H1 (cell line): ENCODE data around the gene HS3ST6. TPM values are rescaled to one million over a fixed set of nuclear protein-coding genes. Genes with fewer than 3 reads are reported as not detected.

Source experiments
- CTCF ChIA-PET: fragments of 300-600 bp; sonication (Branson Sonifier 250); formaldehyde crosslinking; loops from one replicate; lab custom pipeline; 2021; ENCODE audit not compliant: partially characterized antibody; lab: Charles Lee
- POLR2A ChIA-PET: fragments of 300-600 bp; sonication (Branson Sonifier 250); formaldehyde crosslinking; loops from one replicate; lab custom pipeline; 2021; ENCODE audit warnings: inconsistent platforms; ENCODE audit not compliant: partially characterized antibody; lab: Charles Lee
- DNase-seq, 2 experiments: peaks; one replicate each; pipeline versions ENCODE4 v3.0.0 to v3.0.0-alpha.2; 2010 to 2022; ENCODE audit warnings: low spot score in 2 of 2, low read depth in 1 of 2, mixed read lengths in 1 of 2
- FAIRE-seq: peaks from 2 replicates; lab custom pipeline; 2011; peaks lifted over from hg19 to GRCh38; lab: Jason Lieb, UNC
- H2AFZ ChIP-seq: 2 replicates; pipeline ENCODE4 v1.8.1; 2012; ENCODE audit warnings: low read length, inconsistent platforms
- H2AK5ac ChIP-seq: 2 replicates; pipeline ENCODE4 v1.6.1; 2013; ENCODE audit warnings: low read depth, low read length
- H2BK120ac ChIP-seq: replicated peaks from 2 replicates; pipeline ENCODE3; 2013; ENCODE audit warnings: low read depth, low read length, inconsistent platforms
- H2BK12ac ChIP-seq: 2 replicates; pipeline ENCODE4 v1.6.1; 2013; ENCODE audit warnings: low read depth, low read length
- H2BK15ac ChIP-seq: 2 replicates; pipeline ENCODE4 v1.6.1; 2013; ENCODE audit warnings: low read length
- H2BK20ac ChIP-seq: 2 replicates; pipeline ENCODE4 v1.6.1; 2013; ENCODE audit warnings: low read length
- H2BK5ac ChIP-seq: 2 replicates; pipeline ENCODE4 v1.6.1; 2013; ENCODE audit warnings: low read depth, low read length
- H3K14ac ChIP-seq: 2 replicates; pipeline ENCODE4 v1.6.1; 2013; ENCODE audit warnings: inconsistent platforms; ENCODE audit not compliant: insufficient read length
- H3K18ac ChIP-seq: 2 replicates; pipeline ENCODE4 v1.6.1; 2013; ENCODE audit warnings: low read length; ENCODE audit errors: extremely low read depth
- H3K23ac ChIP-seq: 2 replicates; pipeline ENCODE4 v1.6.1; 2013; ENCODE audit warnings: inconsistent platforms; ENCODE audit not compliant: insufficient read length
- H3K23me2 ChIP-seq: 2 replicates; pipeline ENCODE4 v1.6.1; 2013; ENCODE audit warnings: low read depth, low read length
- H3K27ac ChIP-seq: 2 replicates; pipeline ENCODE4 v1.6.1; 2011; ENCODE audit warnings: low read depth, low read length, inconsistent platforms
- H3K27me3 ChIP-seq, 4 experiments: replicated peaks in 1 of 4; 1 replicate in 1 of 4; 2 replicates in 3 of 4; pipeline versions ENCODE4 v1.6.1 to v1.8.1; 2011 to 2013; ENCODE audit warnings: low read length in 3 of 4, mild to moderate bottlenecking in 3 of 4, inconsistent platforms in 2 of 4, mixed read lengths in 2 of 4, moderate library complexity in 1 of 4; ENCODE audit not compliant: control insufficient read depth in 3 of 4, insufficient read depth in 3 of 4; ENCODE audit errors: extremely low read depth in 1 of 4
- H3K36me3 ChIP-seq, 4 experiments: 2 replicates each; pipeline versions ENCODE4 v1.6.1 to v1.8.1; 2011 to 2013; ENCODE audit warnings: mild to moderate bottlenecking in 4 of 4, low read length in 3 of 4, moderate library complexity in 2 of 4, control low read depth in 1 of 4, inconsistent platforms in 1 of 4; ENCODE audit not compliant: insufficient read depth in 4 of 4, control insufficient read depth in 2 of 4
- H3K4ac ChIP-seq: replicated peaks from 2 replicates; pipeline ENCODE3; 2013; ENCODE audit warnings: low read length, low read depth, mixed read lengths, inconsistent platforms; ENCODE audit not compliant: insufficient read length
- H3K4me1 ChIP-seq, 4 experiments: replicated peaks in 1 of 4; 1 replicate in 1 of 4; 2 replicates in 3 of 4; pipeline versions ENCODE4 v1.6.1 to v1.8.1; 2011 to 2013; ENCODE audit warnings: low read length in 3 of 4, inconsistent platforms in 2 of 4, mixed read lengths in 1 of 4; ENCODE audit not compliant: insufficient read depth in 4 of 4, control insufficient read depth in 3 of 4
- H3K4me2 ChIP-seq, 2 experiments: 2 replicates each; pipeline versions ENCODE4 v1.6.1 to v1.8.1; 2011 to 2013; ENCODE audit warnings: low read depth in 2 of 2, low read length in 2 of 2, control low read depth in 1 of 2, inconsistent platforms in 1 of 2, mild to moderate bottlenecking in 1 of 2; ENCODE audit not compliant: insufficient read depth in 1 of 2
- H3K4me3 ChIP-seq, 4 experiments: fragments of 200-600, 300-600 bp in 1 of 4; sonication (generic), shearing (Covaris generic), sonication (Bioruptor Twin) in 1 of 4; 2 replicates each; pipeline versions ENCODE4 v1.5.1 to v1.8.1; 2011 to 2016; ENCODE audit warnings: low read length in 4 of 4, low read depth in 3 of 4, control low read depth in 2 of 4, inconsistent platforms in 2 of 4, mild to moderate bottlenecking in 2 of 4, mixed read lengths in 1 of 4, moderate library complexity in 1 of 4; ENCODE audit not compliant: insufficient read depth in 2 of 4; ENCODE audit errors: extremely low read depth in 1 of 4
- H3K56ac ChIP-seq: replicated peaks from 2 replicates; pipeline ENCODE3; 2013; ENCODE audit warnings: low read depth, mild to moderate bottlenecking, mixed read lengths, low read length, inconsistent platforms; ENCODE audit not compliant: insufficient read length
- H3K79me1 ChIP-seq: 2 replicates; pipeline ENCODE4 v1.6.1; 2013; ENCODE audit warnings: low read depth, low read length, control low read depth
- H3K79me2 ChIP-seq, 2 experiments: 2 replicates each; pipeline versions ENCODE4 v1.6.1 to v1.8.1; 2012 to 2013; ENCODE audit warnings: low read length in 2 of 2, mild to moderate bottlenecking in 2 of 2, inconsistent platforms in 1 of 2; ENCODE audit not compliant: insufficient read depth in 2 of 2, control insufficient read depth in 1 of 2
- H3K9ac ChIP-seq, 4 experiments: replicated peaks in 1 of 4; 1 replicate in 1 of 4; 2 replicates in 3 of 4; pipeline versions ENCODE4 v1.6.1 to v1.8.1; 2011 to 2013; ENCODE audit warnings: low read depth in 3 of 4, low read length in 3 of 4, control low read depth in 2 of 4, mild to moderate bottlenecking in 2 of 4, moderate library complexity in 2 of 4, inconsistent platforms in 1 of 4; ENCODE audit errors: extremely low read depth in 1 of 4
- H3K9me3 ChIP-seq, 2 experiments: 2 replicates each; pipeline versions ENCODE4 v1.6.1 to v1.8.1; 2012 to 2013; ENCODE audit warnings: mild to moderate bottlenecking in 2 of 2, moderate library complexity in 2 of 2, control low read depth in 1 of 2, inconsistent platforms in 1 of 2, low read depth in 1 of 2, low read length in 1 of 2, mixed read lengths in 1 of 2; ENCODE audit not compliant: insufficient read depth in 2 of 2
- H4K20me1 ChIP-seq, 2 experiments: replicated peaks in 1 of 2; 2 replicates each; pipeline versions ENCODE3 to v1.8.1; 2011 to 2013; ENCODE audit warnings: inconsistent platforms in 2 of 2, low read length in 2 of 2, mild to moderate bottlenecking in 1 of 2; ENCODE audit not compliant: insufficient read depth in 2 of 2, control insufficient read depth in 1 of 2
- H4K5ac ChIP-seq: 2 replicates; pipeline ENCODE4 v1.6.1; 2013; ENCODE audit warnings: low read length, low read depth, mixed read lengths, inconsistent platforms; ENCODE audit not compliant: insufficient read length
- H4K8ac ChIP-seq: 2 replicates; pipeline ENCODE4 v1.8.0; 2013; ENCODE audit warnings: mild to moderate bottlenecking, moderate library complexity, low read length, inconsistent platforms; ENCODE audit not compliant: insufficient read depth; ENCODE audit errors: extremely low read depth
- H4K91ac ChIP-seq: replicated peaks from 2 replicates; pipeline ENCODE3; 2013; ENCODE audit warnings: low read length, mixed read lengths, inconsistent platforms; ENCODE audit not compliant: insufficient read length
- ASH2L ChIP-seq: fragments of 200-600, 300-600 bp; sonication (generic); IDR thresholded peaks from one replicate; pipeline ENCODE4 v1.7.1; 2017; ENCODE audit warnings: low read length
- CHD2 ChIP-seq: IDR thresholded peaks from 2 replicates; pipeline ENCODE4 v1.6.1; 2012; ENCODE audit warnings: low read length, improper control_type of control experiment
- CTBP2 ChIP-seq: IDR thresholded peaks from 2 replicates; pipeline ENCODE4 v1.7.0; 2011; ENCODE audit warnings: borderline replicate concordance, mild to moderate bottlenecking, moderate library complexity, mixed read lengths, low read length; ENCODE audit not compliant: insufficient read depth, insufficient read length
- EZH2 ChIP-seq: fragments of 200-600 bp; sonication (generic); IDR thresholded peaks from 2 replicates; pipeline ENCODE4 v1.7.1; 2012; ENCODE audit warnings: low read depth, mild to moderate bottlenecking, moderate library complexity, low read length, inconsistent platforms; ENCODE audit not compliant: severe bottlenecking
- HDAC2 ChIP-seq, 2 experiments: fragments of 300-600 bp in 1 of 2; sonication (generic) in 1 of 2; IDR thresholded peaks; 2 replicates each; pipeline ENCODE4 v1.6.1; 2011 to 2012; ENCODE audit warnings: low read depth in 2 of 2, low read length in 2 of 2, mild to moderate bottlenecking in 2 of 2, moderate library complexity in 2 of 2, borderline replicate concordance in 1 of 2, inconsistent platforms in 1 of 2
- JUN ChIP-seq: IDR thresholded peaks from 2 replicates; pipeline ENCODE4 v1.6.1; 2011; ENCODE audit warnings: low read depth, mild to moderate bottlenecking, improper control_type of control experiment, low read length
- MAFK ChIP-seq: IDR thresholded peaks from 2 replicates; pipeline ENCODE4 v1.6.1; 2012; ENCODE audit warnings: low read depth, mild to moderate bottlenecking, improper control_type of control experiment, low read length
- PHF8 ChIP-seq: fragments of 200-600 bp; sonication (generic); conservative IDR thresholded peaks from 2 replicates; pipeline ENCODE4 v1.7.1; 2012; ENCODE audit warnings: low read depth, mild to moderate bottlenecking, inconsistent platforms, low read length, moderate library complexity
- POU5F1 ChIP-seq: IDR thresholded peaks from 2 replicates; pipeline ENCODE4 v1.6.1; 2011; ENCODE audit warnings: low read depth, mild to moderate bottlenecking, low read length, moderate library complexity
- RAD21 ChIP-seq, 2 experiments: IDR thresholded peaks in 1 of 2; conservative IDR thresholded peaks in 1 of 2; 2 replicates each; pipeline ENCODE4 v1.6.1; 2011; ENCODE audit warnings: low read depth in 2 of 2, low read length in 2 of 2, improper control_type of control experiment in 1 of 2, inconsistent platforms in 1 of 2, mild to moderate bottlenecking in 1 of 2, moderate library complexity in 1 of 2
- RXRA ChIP-seq: IDR thresholded peaks from 2 replicates; pipeline ENCODE4 v1.6.1; 2011; ENCODE audit warnings: low read depth, mild to moderate bottlenecking, low read length, moderate library complexity; ENCODE audit not compliant: insufficient read depth
- SIN3A ChIP-seq, 2 experiments: IDR thresholded peaks in 1 of 2; conservative IDR thresholded peaks in 1 of 2; 2 replicates each; pipeline ENCODE4 v1.6.1; 2011 to 2012; ENCODE audit warnings: low read length in 2 of 2, improper control_type of control experiment in 1 of 2, low read depth in 1 of 2, mild to moderate bottlenecking in 1 of 2
- SRF ChIP-seq: IDR thresholded peaks from 2 replicates; pipeline ENCODE4 v1.6.1; 2011; ENCODE audit warnings: mild to moderate bottlenecking, low read depth, low read length, moderate library complexity
- WGBS, 2 experiments: shearing (Covaris generic) in 1 of 2; methylation state at CpG; one replicate each; pipeline versions ENCODE4 v1.1.6 to v1.1.7; 2013 to 2015; ENCODE audit warnings: low lambda C conversion rate in 2 of 2, mixed read lengths in 2 of 2, inconsistent platforms in 1 of 2, low coverage in 1 of 2, missing lambda C conversion rate in 1 of 2; ENCODE audit not compliant: insufficient replicate concordance in 2 of 2, insufficient coverage in 1 of 2, insufficient read length in 1 of 2; ENCODE audit errors: extremely low coverage in 1 of 2, missing lambda C conversion rate in 1 of 2; 5-methylcytosine and 5-hydroxymethylcytosine counted together
- polyA plus RNA-seq, 7 experiments: library from polyadenylated mRNA; depleted of rRNA in 3 of 7; stranded (reverse) in 5 of 7; unstranded in 2 of 7; fragments of >200 nt in 5 of 7; fragments of 200-250 nt in 2 of 7; gene quantifications; 1 replicate in 5 of 7; 2 replicates in 1 of 7; 4 replicates in 1 of 7; pipeline versions ENCODE4 v1.2.1 to v1.2.3, GENCODE V29; 2011 to 2013; ENCODE audit warnings: missing spikeins in 2 of 7, mixed read lengths in 2 of 7
- total RNA-seq: library from RNA; stranded (reverse); fragmentation: NEBNext Ultra II Directional; extraction: Animal tissue kit (Norgen Biotek cat#: 25700); gene quantifications from 2 replicates; pipeline ENCODE4 v1.2.1, GENCODE V29; 2021

HS3ST6 gene
- total and polyA plus RNA-seq, 2 of the 8 experiments (the other 6 are each of a cell fraction or from before 2014, with no cell fraction given) = 0.36 to 0.39 TPM

- Histone ChIP-seq H3K79me2 (no peaks in the 10 kb centered on the region), H3K18ac (no peak overlapping the region), H4K20me1 (no peaks in the 10 kb centered on the region), H3K56ac (no peak overlapping the region), H3K4me2 (no peak overlapping the region), H2BK20ac (no peak overlapping the region), H2BK120ac (no peak overlapping the region), H4K91ac (no peak overlapping the region), H2BK5ac (no peak overlapping the region), H3K79me1 (no peaks in the 10 kb centered on the region), H3K14ac (no peak overlapping the region), H3K4me1 (peaks cover 0 to 4% (median under 1%) of the 10 kb centered on the region in 4 experiments; a peak in 2 of 7 replicates), H4K5ac (no peak overlapping the region), H3K27ac (no peak overlapping the region), H3K4me3 (no peak overlapping the region), H3K9ac (no peak overlapping the region), H4K8ac (no peak overlapping the region), H2AFZ (no peak overlapping the region), H2BK15ac (no peak overlapping the region), H2BK12ac (no peak overlapping the region), H3K23ac (no peak overlapping the region), H3K27me3 (peaks cover 0 to 18% (median 6%) of the 10 kb centered on the region in 4 experiments; a peak in 6 of 7 replicates), H3K9me3 (no peaks in the 10 kb centered on the region), H3K23me2 (no peaks in the 10 kb centered on the region), H3K36me3 (no peaks in the 10 kb centered on the region), H3K4ac (no peak overlapping the region), H2AK5ac (no peak overlapping the region)
- DNase-seq (no peak), FAIRE-seq (no peak)
- ChIA-PET POLR2A (no interaction called here), CTCF (interaction anchor here (0.5 to 3.6 kb wide), 8 partner anchors 8 to 65 kb away, joined by 3 to 13 read pairs (median 4); no protein-coding TSS in a partner anchor)
- WGBS, 2 experiments = 94% methylated on average over 7 of the region's 7 CpGs; no CpG with 5 or more reads in 1 of the 2 experiments
- no peak for TF ChIP-seq MAFK
- no peak for TF ChIP-seq RAD21 (IDR thresholded peaks at IDR 0.05 in 1 of 2, conservative IDR thresholded peaks at IDR 0.05 in 1 of 2; ENCODE audit: low read depth in 2 of 2, low read length in 2 of 2)
- no peak for TF ChIP-seq ASH2L
- no peak for TF ChIP-seq CTBP2
- TF ChIP-seq EZH2 = no peak
- TF ChIP-seq RXRA = no peak
- TF ChIP-seq SRF = no peak
- TF ChIP-seq POU5F1 = no peak
- no peak for TF ChIP-seq JUN
- TF ChIP-seq HDAC2 (IDR thresholded peaks at IDR 0.05; ENCODE audit: borderline replicate concordance in 1 of 2, low read depth in 2 of 2, low read length in 2 of 2) = no peak
- TF ChIP-seq PHF8 = no peak
- no peak for TF ChIP-seq CHD2
- no peak for TF ChIP-seq SIN3A (conservative IDR thresholded peaks at IDR 0.05 in 1 of 2, IDR thresholded peaks at IDR 0.05 in 1 of 2; ENCODE audit: low read depth in 1 of 2, low read length in 2 of 2)
Observed at GRCh38 chr16:1876468-1876867, 41.7 kb downstream of the HS3ST6 start.
